ENCODE results near the gene KLF6.

DNA sequence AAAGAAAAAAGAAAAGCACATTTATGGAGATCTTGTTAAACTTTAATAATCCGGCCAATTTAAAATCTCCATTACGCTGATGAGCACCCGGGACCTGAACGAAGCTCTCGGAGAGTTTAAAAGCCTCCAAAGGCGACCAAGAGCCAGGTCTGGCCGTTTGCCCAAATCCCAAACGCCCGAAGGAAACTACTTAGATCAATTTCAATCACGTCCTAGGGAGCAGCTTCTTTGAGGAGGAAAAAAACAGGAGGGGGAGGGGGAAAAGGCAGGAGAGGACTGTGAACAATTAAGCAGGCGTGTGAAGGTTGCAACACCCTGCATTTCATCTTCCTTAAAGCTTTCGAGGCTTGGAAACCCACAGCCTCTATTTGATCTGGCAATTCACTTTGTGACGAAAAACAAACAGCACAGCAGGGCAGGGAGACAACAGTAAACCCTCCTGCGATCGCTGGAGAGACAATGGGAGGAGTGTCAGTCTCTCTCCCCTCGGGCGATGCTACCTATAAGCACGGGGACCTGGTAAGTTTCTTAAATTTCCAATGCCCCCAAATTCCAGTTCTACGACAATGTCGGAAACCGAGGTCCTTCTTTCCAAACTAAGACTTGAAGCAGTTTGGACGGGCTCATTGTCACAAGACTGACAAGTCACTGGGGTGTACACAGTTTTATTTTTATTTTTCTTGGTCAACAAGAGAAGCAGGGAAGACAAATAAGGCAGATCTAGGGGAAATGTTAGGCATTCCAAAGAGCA is 1.2 kb downstream of the KLF6 start:
- TF ChIP-seq, protein P1, sequence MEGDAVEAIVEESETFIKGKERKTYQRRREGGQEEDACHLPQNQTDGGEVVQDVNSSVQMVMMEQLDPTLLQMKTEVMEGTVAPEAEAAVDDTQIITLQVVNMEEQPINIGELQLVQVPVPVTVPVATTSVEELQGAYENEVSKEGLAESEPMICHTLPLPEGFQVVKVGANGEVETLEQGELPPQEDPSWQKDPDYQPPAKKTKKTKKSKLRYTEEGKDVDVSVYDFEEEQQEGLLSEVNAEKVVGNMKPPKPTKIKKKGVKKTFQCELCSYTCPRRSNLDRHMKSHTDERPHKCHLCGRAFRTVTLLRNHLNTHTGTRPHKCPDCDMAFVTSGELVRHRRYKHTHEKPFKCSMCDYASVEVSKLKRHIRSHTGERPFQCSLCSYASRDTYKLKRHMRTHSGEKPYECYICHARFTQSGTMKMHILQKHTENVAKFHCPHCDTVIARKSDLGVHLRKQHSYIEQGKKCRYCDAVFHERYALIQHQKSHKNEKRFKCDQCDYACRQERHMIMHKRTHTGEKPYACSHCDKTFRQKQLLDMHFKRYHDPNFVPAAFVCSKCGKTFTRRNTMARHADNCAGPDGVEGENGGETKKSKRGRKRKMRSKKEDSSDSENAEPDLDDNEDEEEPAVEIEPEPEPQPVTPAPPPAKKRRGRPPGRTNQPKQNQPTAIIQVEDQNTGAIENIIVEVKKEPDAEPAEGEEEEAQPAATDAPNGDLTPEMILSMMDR (conservative IDR thresholded peaks at IDR 0.05; ENCODE audit: low read length) = no peak
- no peak for TF ChIP-seq EZH2phosphoT487 (IDR thresholded peaks at IDR 0.05; ENCODE audit: borderline replicate concordance, low read depth, low read length)
